ENCODE measurements around the gene SAC3D1. TPM values are rescaled to one million over a fixed set of nuclear protein-coding genes. Genes with fewer than 3 reads are reported as not detected.

The SAC3D1 gene
- total and polyA plus RNA-seq, 2 donors (not counting 1 experiment from before 2014, with no cell fraction given): 3.1 to 8.6 TPM

GRCh38 chr11:65066315-65066714, 25.3 kb downstream of the SAC3D1 start:
- no peaks in the 10 kb centered on the region for H3K36me3 ChIP-seq (ENCODE audit: control insufficient read depth, insufficient read depth, low read length)
- no peak for DNase-seq (ENCODE audit: low read depth in 2 of 2)
- H3K4me1 ChIP-seq (ENCODE audit: control insufficient read depth, extremely low read depth, insufficient read depth, low read length): no peaks in the 10 kb centered on the region
- H3K4me2 ChIP-seq (ENCODE audit: extremely low read depth, insufficient read depth, low read length): no peak overlapping the region
- no peaks in the 10 kb centered on the region for H3K27me3 ChIP-seq (ENCODE audit: control insufficient read depth, insufficient read depth, low read length)
- H2AFZ ChIP-seq (ENCODE audit: low read length): no peak overlapping the region
- no peak overlapping the region for H3K27ac ChIP-seq (ENCODE audit: insufficient read depth, low read length)
- H3K9me3 ChIP-seq (ENCODE audit: control insufficient read depth, insufficient read depth, low read depth, low read length): no peaks in the 10 kb centered on the region
- no peaks in the 10 kb centered on the region for H4K20me1 ChIP-seq (ENCODE audit: control insufficient read depth, extremely low read depth, insufficient read depth, low read length)
- H3K79me2 ChIP-seq (ENCODE audit: control insufficient read depth, insufficient read depth, low read length): no peaks in the 10 kb centered on the region
- H3K4me3 ChIP-seq (replicated peaks in 1 of 4; ENCODE audit: control extremely low read depth in 1 of 4, insufficient read depth in 1 of 4, low read depth in 3 of 4, low read length in 4 of 4): no peak overlapping the region
- no peak overlapping the region for H3K9ac ChIP-seq (ENCODE audit: insufficient read depth, low read length)
- TF ChIP-seq CTCF (conservative IDR thresholded peaks at IDR 0.05 in 1 of 2, IDR thresholded peaks at IDR 0.05 in 1 of 2; ENCODE audit: low read depth in 1 of 2, low read length in 2 of 2): no peak
- TF ChIP-seq EZH2 (IDR thresholded peaks at IDR 0.05; ENCODE audit: low read length, missing control alignments): no peak

GRCh38 chr11:65066805-65067291, 25.8 kb downstream of the SAC3D1 start:
- DNase-seq (ENCODE audit: low read depth in 2 of 2): no peak
- Histone ChIP-seq H3K27ac (ENCODE audit: insufficient read depth, low read length) (no peak overlapping the region), H4K20me1 (ENCODE audit: control insufficient read depth, extremely low read depth, insufficient read depth, low read length) (no peaks in the 10 kb centered on the region), H3K4me1 (ENCODE audit: control insufficient read depth, extremely low read depth, insufficient read depth, low read length) (no peaks in the 10 kb centered on the region), H3K4me2 (ENCODE audit: extremely low read depth, insufficient read depth, low read length) (no peak overlapping the region), H3K36me3 (ENCODE audit: control insufficient read depth, insufficient read depth, low read length) (no peaks in the 10 kb centered on the region), H2AFZ (ENCODE audit: low read length) (no peak overlapping the region), H3K27me3 (ENCODE audit: control insufficient read depth, insufficient read depth, low read length) (no peaks in the 10 kb centered on the region), H3K9ac (ENCODE audit: insufficient read depth, low read length) (no peak overlapping the region), H3K4me3 (replicated peaks in 1 of 4; ENCODE audit: control extremely low read depth in 1 of 4, insufficient read depth in 1 of 4, low read depth in 3 of 4, low read length in 4 of 4) (no peak overlapping the region), H3K9me3 (ENCODE audit: control insufficient read depth, insufficient read depth, low read depth, low read length) (no peaks in the 10 kb centered on the region), H3K79me2 (ENCODE audit: control insufficient read depth, insufficient read depth, low read length) (no peaks in the 10 kb centered on the region)
- TF ChIP-seq CTCF (conservative IDR thresholded peaks at IDR 0.05 in 1 of 2, IDR thresholded peaks at IDR 0.05 in 1 of 2; ENCODE audit: low read depth in 1 of 2, low read length in 2 of 2) (no peak), EZH2 (IDR thresholded peaks at IDR 0.05; ENCODE audit: low read length, missing control alignments) (no peak)

- Histone ChIP-seq H4K20me1 (ENCODE audit: control insufficient read depth, extremely low read depth, insufficient read depth, low read length) (no peaks in the 10 kb centered on the region), H2AFZ (ENCODE audit: low read length) (no peak overlapping the region), H3K4me1 (ENCODE audit: control insufficient read depth, extremely low read depth, insufficient read depth, low read length) (no peaks in the 10 kb centered on the region), H3K36me3 (ENCODE audit: control insufficient read depth, insufficient read depth, low read length) (no peaks in the 10 kb centered on the region), H3K4me2 (ENCODE audit: extremely low read depth, insufficient read depth, low read length) (no peak overlapping the region), H3K79me2 (ENCODE audit: control insufficient read depth, insufficient read depth, low read length) (no peaks in the 10 kb centered on the region), H3K27me3 (ENCODE audit: control insufficient read depth, insufficient read depth, low read length) (no peaks in the 10 kb centered on the region), H3K9me3 (ENCODE audit: control insufficient read depth, insufficient read depth, low read depth, low read length) (no peaks in the 10 kb centered on the region), H3K27ac (ENCODE audit: insufficient read depth, low read length) (no peak overlapping the region), H3K4me3 (replicated peaks in 1 of 4; ENCODE audit: control extremely low read depth in 1 of 4, insufficient read depth in 1 of 4, low read depth in 3 of 4, low read length in 4 of 4) (no peak overlapping the region), H3K9ac (ENCODE audit: insufficient read depth, low read length) (no peak overlapping the region)
- no peak for DNase-seq (ENCODE audit: low read depth in 2 of 2)
- TF ChIP-seq CTCF (conservative IDR thresholded peaks at IDR 0.05 in 1 of 2, IDR thresholded peaks at IDR 0.05 in 1 of 2; ENCODE audit: low read depth in 1 of 2, low read length in 2 of 2) (no peak), EZH2 (IDR thresholded peaks at IDR 0.05; ENCODE audit: low read length, missing control alignments) (no peak)
Observed at GRCh38 chr11:65067446-65067845, 26.4 kb downstream of the SAC3D1 start.

All from fibroblast of lung (primary cell).